IMR-90 (cell line): ENCODE data around the gene RASL10A. TPM values are rescaled to one million over a fixed set of nuclear protein-coding genes. Genes with fewer than 3 reads are reported as not detected.

ENCODE experiments used
- ATAC-seq: fragments of 200-7000 bp; cut with Tn5 transposase; 2 replicates; pipeline ENCODE4 v1.9.1; 2020; ENCODE audit warnings: low read depth, mild to moderate bottlenecking, moderate library complexity
- BruUV-seq: library from RNA; stranded (reverse); fragments of 400-500 nt; replicated peaks from 2 replicates; lab custom pipeline; 2021; lab: Mats Ljungman, UMichigan
- CTCF ChIA-PET: fragments of 300-600 bp; formaldehyde crosslinking; extraction: SDS; loops from one replicate; lab custom pipeline; 2021; ENCODE audit warnings: antibody characterized with exemption; lab: Yijun Ruan, JAX
- POLR2A ChIA-PET: fragments of 300-600 bp; sonication (Branson Sonifier 250); formaldehyde crosslinking; loops from one replicate; lab custom pipeline; 2022; ENCODE audit warnings: antibody characterized with exemption; ENCODE audit not compliant: unreplicated experiment; lab: Charles Lee
- DNase-seq: peaks from one replicate; pipeline ENCODE4 v3.0.0; 2013
- H2AFZ ChIP-seq: replicated peaks from 2 replicates; pipeline ENCODE3; 2013; ENCODE audit warnings: low read length, mild to moderate bottlenecking; ENCODE audit not compliant: poor library complexity
- H2AK5ac ChIP-seq: 2 replicates; pipeline ENCODE4 v1.6.1; 2013; ENCODE audit warnings: low read depth, low read length, inconsistent platforms
- H2AK9ac ChIP-seq: replicated peaks from 2 replicates; pipeline ENCODE3; 2013; ENCODE audit warnings: mild to moderate bottlenecking, low read depth, low read length, moderate library complexity; ENCODE audit not compliant: poor library complexity
- H2BK120ac ChIP-seq: 2 replicates; pipeline ENCODE4 v1.6.1; 2013; ENCODE audit warnings: low read depth, low read length, inconsistent platforms
- H2BK15ac ChIP-seq: 3 replicates; pipeline ENCODE4 v1.6.1; 2013; ENCODE audit warnings: low read depth, low read length, inconsistent platforms
- H2BK20ac ChIP-seq: 2 replicates; pipeline ENCODE4 v1.6.1; 2013; ENCODE audit warnings: low read depth, mild to moderate bottlenecking, inconsistent platforms, low read length, moderate library complexity
- H2BK5ac ChIP-seq: 2 replicates; pipeline ENCODE4 v1.6.1; 2013; ENCODE audit warnings: mild to moderate bottlenecking, low read depth, low read length, inconsistent platforms; ENCODE audit not compliant: poor library complexity, severe bottlenecking
- H3K14ac ChIP-seq: replicated peaks from 2 replicates; pipeline ENCODE4 v1.6.1; 2013; ENCODE audit warnings: low read depth, low read length, inconsistent platforms
- H3K18ac ChIP-seq: 2 replicates; pipeline ENCODE4 v1.6.1; 2013; ENCODE audit warnings: low read depth, low read length, control low read depth
- H3K23ac ChIP-seq: 2 replicates; pipeline ENCODE4 v1.6.1; 2013; ENCODE audit warnings: low read depth, low read length, inconsistent platforms
- H3K27ac ChIP-seq: 2 replicates; pipeline ENCODE4 v1.5.1; 2013; ENCODE audit warnings: mild to moderate bottlenecking, control low read depth, low read length; ENCODE audit not compliant: insufficient read depth
- H3K27me3 ChIP-seq: 2 replicates; pipeline ENCODE4 v1.6.1; 2013; ENCODE audit warnings: low read length; ENCODE audit not compliant: control insufficient read depth, insufficient read depth
- H3K36me3 ChIP-seq: 2 replicates; pipeline ENCODE4 v1.6.1; 2013; ENCODE audit warnings: low read length, mixed read lengths; ENCODE audit not compliant: control insufficient read depth, insufficient read depth
- H3K4ac ChIP-seq: 2 replicates; pipeline ENCODE4 v1.6.1; 2013; ENCODE audit warnings: low read depth, low read length, inconsistent platforms
- H3K4me1 ChIP-seq: 2 replicates; pipeline ENCODE4 v1.6.1; 2013; ENCODE audit warnings: low read length, mixed read lengths; ENCODE audit not compliant: control insufficient read depth, insufficient read depth
- H3K4me2 ChIP-seq: 2 replicates; pipeline ENCODE4 v1.6.1; 2013; ENCODE audit warnings: low read depth, mild to moderate bottlenecking, control low read depth, low read length, moderate library complexity
- H3K4me3 ChIP-seq: 2 replicates; pipeline ENCODE4 v1.5.1; 2013; ENCODE audit warnings: low read depth, mild to moderate bottlenecking, control low read depth, low read length, moderate library complexity; ENCODE audit not compliant: insufficient read depth
- H3K56ac ChIP-seq: 2 replicates; pipeline ENCODE4 v1.6.1; 2013; ENCODE audit warnings: low read length, inconsistent platforms; ENCODE audit not compliant: insufficient read depth; ENCODE audit errors: extremely low read depth
- H3K79me1 ChIP-seq, 2 experiments: 2 replicates each; pipeline ENCODE4 v1.6.1; 2013; ENCODE audit warnings: low read length in 2 of 2, inconsistent platforms in 1 of 2, low read depth in 1 of 2
- H3K9ac ChIP-seq: 2 replicates; pipeline ENCODE4 v1.6.1; 2013; ENCODE audit warnings: low read depth, low read length, control low read depth
- H3K9me1 ChIP-seq: 2 replicates; pipeline ENCODE4 v1.6.1; 2013; ENCODE audit warnings: low read length, inconsistent platforms; ENCODE audit not compliant: insufficient read depth
- H3K9me3 ChIP-seq: 2 replicates; pipeline ENCODE4 v1.6.1; 2013; ENCODE audit warnings: low read length; ENCODE audit not compliant: control insufficient read depth, insufficient read depth
- H4K20me1 ChIP-seq: 2 replicates; pipeline ENCODE4 v1.6.1; 2013; ENCODE audit warnings: low read length, inconsistent platforms; ENCODE audit not compliant: insufficient read depth
- H4K5ac ChIP-seq: 2 replicates; pipeline ENCODE4 v1.6.1; 2013; ENCODE audit warnings: mild to moderate bottlenecking, low read depth, low read length, control low read depth
- H4K8ac ChIP-seq, 2 experiments: 2 replicates each; pipeline ENCODE4 v1.6.1; 2013; ENCODE audit warnings: low read depth in 2 of 2, low read length in 2 of 2, control low read depth in 1 of 2, inconsistent platforms in 1 of 2
- H4K91ac ChIP-seq: 2 replicates; pipeline ENCODE4 v1.6.1; 2013; ENCODE audit warnings: low read depth, low read length, inconsistent platforms; ENCODE audit not compliant: insufficient read depth
- BHLHE40 ChIP-seq: fragments of 150-350 bp; IDR thresholded peaks from 2 replicates; pipeline ENCODE4 v1.6.1; 2016; ENCODE audit warnings: mild to moderate bottlenecking, low read depth, low read length
- CEBPB ChIP-seq: IDR thresholded peaks from 2 replicates; pipeline ENCODE4 v1.6.1; 2012; ENCODE audit warnings: low read depth, low read length, improper control_type of control experiment
- CHD1 ChIP-seq: IDR thresholded peaks from 2 replicates; pipeline ENCODE4 v1.6.1; 2012; ENCODE audit warnings: low read depth, low read length, improper control_type of control experiment
- CTCF ChIP-seq: conservative IDR thresholded peaks from 2 replicates; pipeline ENCODE4 v1.5.1; 2012; ENCODE audit warnings: mild to moderate bottlenecking, low read depth, low read length, improper control_type of control experiment
- ELK1 ChIP-seq: fragments of 150-350 bp; IDR thresholded peaks from 2 replicates; pipeline ENCODE4 v1.6.1; 2016; ENCODE audit warnings: low read depth, mild to moderate bottlenecking, low read length, moderate library complexity, borderline replicate concordance
- FOS ChIP-seq: fragments of 150-350 bp; IDR thresholded peaks from 2 replicates; pipeline ENCODE4 v1.6.1; 2016; ENCODE audit warnings: low read depth, low read length
- MAFK ChIP-seq: IDR thresholded peaks from 2 replicates; pipeline ENCODE4 v1.6.1; 2012; ENCODE audit warnings: low read depth, low read length, improper control_type of control experiment
- NFE2L2 ChIP-seq: fragments of 150-350 bp; IDR thresholded peaks from 2 replicates; pipeline ENCODE4 v1.6.1; 2016; ENCODE audit warnings: low read depth, mild to moderate bottlenecking, low read length
- RAD21 ChIP-seq: IDR thresholded peaks from 2 replicates; pipeline ENCODE4 v1.6.1; 2012; ENCODE audit warnings: low read length, improper control_type of control experiment
- RCOR1 ChIP-seq: IDR thresholded peaks from 2 replicates; pipeline ENCODE4 v1.6.1; 2012; ENCODE audit warnings: mild to moderate bottlenecking, low read length, improper control_type of control experiment; ENCODE audit not compliant: insufficient replicate concordance
- RFX5 ChIP-seq: IDR thresholded peaks from 2 replicates; pipeline ENCODE4 v1.8.0; 2012; ENCODE audit warnings: low read depth, mild to moderate bottlenecking, low read length, moderate library complexity
- USF2 ChIP-seq: fragments of 150-350 bp; IDR thresholded peaks from 2 replicates; pipeline ENCODE4 v1.6.1; 2017; ENCODE audit warnings: mild to moderate bottlenecking, antibody characterized with exemption, low read length, low read depth
- WGBS, 2 experiments: methylation state at CpG; one replicate each; pipeline versions ENCODE4 v1.1.5 to v1.1.7; 2013; ENCODE audit warnings: missing lambda C conversion rate in 2 of 2; ENCODE audit not compliant: insufficient read length in 1 of 2; ENCODE audit errors: extremely low coverage in 2 of 2; 5-methylcytosine and 5-hydroxymethylcytosine counted together
- dilution Hi-C: fragments of 300-500 bp; cut with HindIII; formaldehyde crosslinking; loops from one replicate; pipeline ENCODE4 v1.14.3; 2018; ENCODE audit warnings: low sequenced_read_pairs; ENCODE audit not compliant: unreplicated experiment
- in situ Hi-C: fragments of 300-500 bp; cut with MboI; formaldehyde crosslinking; loops from 3 replicates; pipeline ENCODE4 v1.14.3; 2019; ENCODE audit warnings: low sequenced_read_pairs, inconsistent platforms, mixed read lengths
- intact Hi-C: fragments of 100-400 bp; cut with micrococcal nuclease; formaldehyde crosslinking; loops from 2 replicates; pipeline ENCODE4 v1.10.0; 2022
- polyA plus RNA-seq, 3 experiments: library from polyadenylated mRNA; depleted of rRNA; stranded (reverse); fragments of >200 nt; gene quantifications; 2 replicates each; pipeline ENCODE4 v1.2.3, GENCODE V29; 2012; ENCODE audit warnings: low replicate concordance in 1 of 3
- total RNA-seq: library from RNA; depleted of rRNA; stranded (reverse); fragments of >200 nt; gene quantifications from 2 replicates; pipeline ENCODE4 v1.2.3, GENCODE V29; 2012

RASL10A gene
- total and polyA plus RNA-seq, 2 of the 4 experiments (the other 2 are of a cell fraction), result 0.26 TPM; not detected in 1

DNA sequence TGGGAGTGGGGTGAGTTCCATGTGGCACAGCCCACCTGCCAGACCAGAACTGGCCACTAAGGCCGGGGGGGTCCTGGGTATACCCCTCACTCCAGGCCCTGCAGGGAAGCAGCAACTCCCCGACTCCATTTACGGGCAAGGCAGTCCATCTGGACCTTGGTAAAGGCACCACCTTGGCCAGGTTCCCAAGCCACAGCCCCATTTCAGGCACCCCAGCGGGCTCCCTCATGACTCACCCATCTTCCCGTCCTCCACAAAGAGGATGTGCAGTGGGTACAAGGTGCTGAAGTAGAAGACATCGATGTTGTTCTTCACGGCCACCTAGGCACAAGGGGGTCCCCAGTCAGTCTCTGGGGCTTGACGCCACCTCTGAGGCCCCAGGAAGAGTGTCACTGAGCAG is 15.7 kb upstream of the RASL10A start:
- no TSS peak for BruUV-seq

More for the DNA sequence above, 15.7 kb upstream of the RASL10A start:
- Histone ChIP-seq H3K18ac (no peak overlapping the region), H4K8ac (no peak overlapping the region; a peak in 1 of 4 replicates), H3K4me2 (no peak overlapping the region), H3K4me3 (no peak overlapping the region), H4K20me1 (no peaks in the 10 kb centered on the region; the same call in 1 of the 2 replicates), H3K79me1 (peaks cover 0 to 3% of the 10 kb centered on the region in 2 experiments; a peak in 1 of 4 replicates), H3K56ac (no peak overlapping the region), H3K23ac (0 out of 2 replicates have a peak overlapping the region, but pooled peaks have one; percentile 42), H3K36me3 (peaks cover 50% of the 10 kb centered on the region), H2AK9ac (peak overlapping the region; percentile 94), H3K4me1 (peaks cover 9% of the 10 kb centered on the region), H2BK5ac (peak overlapping the region; percentile 15), H2BK120ac (no peak overlapping the region), H3K9me1 (peaks cover 5% of the 10 kb centered on the region; the same call in 1 of the 2 replicates), H2BK15ac (no peak overlapping the region), H3K14ac (0 out of 2 replicates have a peak overlapping the region, but pooled peaks have one; percentile 71), H4K91ac (no peak overlapping the region), H4K5ac (no peak overlapping the region), H3K9ac (no peak overlapping the region), H3K27ac (no peak overlapping the region), H3K4ac (no peak overlapping the region), H2BK20ac (no peak overlapping the region), H2AFZ (peak overlapping the region; percentile 61), H2AK5ac (peak overlapping the region; percentile 50; the same call in 1 of the 2 replicates), H3K9me3 (no peaks in the 10 kb centered on the region), H3K27me3 (no peaks in the 10 kb centered on the region)
- in situ Hi-C loops, result no loop called here
- intact Hi-C loops, result no loop called here
- WGBS, 2 experiments, result 92% methylated on average over 2 of the region's 8 CpGs; no CpG with 5 or more reads in 1 of the 2 experiments
- POLR2A ChIA-PET, result no interaction called here
- CTCF ChIA-PET, result no interaction called here
- TF ChIP-seq RFX5, result no peak
- TF ChIP-seq MAFK, result no peak
- no peak for TF ChIP-seq CEBPB
- no peak for TF ChIP-seq USF2
- TF ChIP-seq CHD1, result no peak
- no peak for TF ChIP-seq BHLHE40
- TF ChIP-seq CTCF, result no peak
- no peak for TF ChIP-seq FOS
- no peak for TF ChIP-seq RAD21
- no peak for TF ChIP-seq RCOR1
- TF ChIP-seq NFE2L2, result no peak
- TF ChIP-seq ELK1, result no peak
- ATAC-seq (peak; percentile 6; the same call in 1 of the 2 replicates), DNase-seq (no peak)
- dilution Hi-C loops, result no loop called here
